ENCODE results near the gene TULP4. TPM values are rescaled to one million over a fixed set of nuclear protein-coding genes. Genes with fewer than 3 reads are reported as not detected.
A peak's percentile ranks its signal among the peaks of the same experiment; 100 is the strongest.

TULP4 gene
- total RNA-seq, 1 experiment from 2014 or later, result 21.5 TPM

DNA sequence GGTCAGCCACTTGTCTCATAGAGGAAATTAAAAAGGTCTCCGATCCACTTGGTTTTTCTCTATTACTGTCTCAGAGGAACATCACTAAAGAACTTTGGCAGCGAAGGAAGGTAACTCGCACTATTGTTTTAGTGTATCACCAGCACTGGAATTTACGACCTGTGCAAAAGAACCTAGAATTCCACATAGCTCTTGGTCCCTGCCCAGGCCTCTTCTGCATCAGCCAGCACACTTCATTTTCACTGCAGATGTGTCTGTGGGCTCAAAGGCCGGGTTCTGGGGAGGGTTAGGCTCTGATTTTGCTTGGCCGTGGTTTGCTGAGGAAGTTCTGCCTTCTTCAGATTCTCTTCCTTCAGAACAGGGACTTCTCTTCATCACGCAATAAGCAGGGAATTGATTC lies 144.9 kb downstream of the TULP4 start:
- intact Hi-C loops (cut with micrococcal nuclease), result no loop called here
- H3K36me3 ChIP-seq (ENCODE audit: low read depth, low read length), result no peaks in the 10 kb centered on the region; the same call in 1 of the 2 replicates
- no peak overlapping the region for H3K4me2 ChIP-seq (ENCODE audit: low read length)
- no peak for TF ChIP-seq CTCF (conservative IDR thresholded peaks at IDR 0.05; ENCODE audit: low read depth, low read length)
- TF ChIP-seq EZH2phosphoT487 (IDR thresholded peaks at IDR 0.05; ENCODE audit: borderline replicate concordance, low read length), result no peak
- ChIA-PET POLR2A (ENCODE audit: unreplicated experiment) (no interaction called here), CTCF (no interaction called here)
- no peaks in the 10 kb centered on the region for H3F3A ChIP-seq (ENCODE audit: low read length, unreplicated experiment)
- peak; percentile 4 for DNase-seq
- H4K20me1 ChIP-seq (ENCODE audit: low read length), result no peaks in the 10 kb centered on the region
- H3K9ac ChIP-seq (ENCODE audit: low read length), result no peak overlapping the region
- no peaks in the 10 kb centered on the region for H3K79me2 ChIP-seq (ENCODE audit: low read length)
- H3K4me3 ChIP-seq (ENCODE audit: low read length), result no peak overlapping the region
- no TSS peak for BruUV-seq (replicated peaks)
- H3K27ac ChIP-seq (ENCODE audit: low read length), result no peak overlapping the region
- H2AFZ ChIP-seq (ENCODE audit: low read length), result no peak overlapping the region
- ATAC-seq, result no peak; the same call in 1 of the 2 replicates
- H3K9me3 ChIP-seq (ENCODE audit: low read length), result no peaks in the 10 kb centered on the region
- peaks cover 22% of the 10 kb centered on the region for H3K4me1 ChIP-seq (ENCODE audit: insufficient read depth, low read length)
- no peaks in the 10 kb centered on the region for H3K27me3 ChIP-seq (ENCODE audit: low read length)
- H3K9me2 ChIP-seq (replicated peaks; ENCODE audit: low read length), result no peaks in the 10 kb centered on the region

- POLR2A ChIA-PET (ENCODE audit: unreplicated experiment), result interaction anchor here (0.6 kb wide), 1 partner anchor 56 kb away, joined by 3 read pairs; no protein-coding TSS in a partner anchor
These were observed 145.5 kb downstream of the TULP4 start for GRCh38 chr6:158457616-158458278.

More at GRCh38 chr6:158457616-158458278, 145.5 kb downstream of the TULP4 start:
- Histone ChIP-seq H3K4me1 (ENCODE audit: insufficient read depth, low read length) (peaks cover 22% of the 10 kb centered on the region), H3K79me2 (ENCODE audit: low read length) (no peaks in the 10 kb centered on the region), H3K36me3 (ENCODE audit: low read depth, low read length) (no peaks in the 10 kb centered on the region), H3K9me3 (ENCODE audit: low read length) (no peaks in the 10 kb centered on the region), H3K27me3 (ENCODE audit: low read length) (no peaks in the 10 kb centered on the region), H4K20me1 (ENCODE audit: low read length) (no peaks in the 10 kb centered on the region), H3F3A (ENCODE audit: low read length, unreplicated experiment) (no peaks in the 10 kb centered on the region), H3K27ac (ENCODE audit: low read length) (no peak overlapping the region), H2AFZ (ENCODE audit: low read length) (no peak overlapping the region), H3K9me2 (replicated peaks; ENCODE audit: low read length) (no peaks in the 10 kb centered on the region), H3K4me2 (ENCODE audit: low read length) (no peak overlapping the region), H3K9ac (ENCODE audit: low read length) (no peak overlapping the region), H3K4me3 (ENCODE audit: low read length) (no peak overlapping the region)
- intact Hi-C loops (cut with micrococcal nuclease), result no loop called here
- CTCF ChIA-PET, result no interaction called here
- BruUV-seq (replicated peaks), result no TSS peak
- no peak for TF ChIP-seq CTCF (conservative IDR thresholded peaks at IDR 0.05; ENCODE audit: low read depth, low read length)
- TF ChIP-seq EZH2 (IDR thresholded peaks at IDR 0.05; ENCODE audit: low read length, unreplicated experiment), result no peak
- TF ChIP-seq EZH2phosphoT487 (IDR thresholded peaks at IDR 0.05; ENCODE audit: borderline replicate concordance, low read length), result no peak
- DNase-seq (peak; percentile 13), ATAC-seq (no peak)

Measured in PC-3 (cell line).